Right renal pelvis (tissue), 4 donors: ENCODE data around the gene AGO4. TPM values are rescaled to one million over a fixed set of nuclear protein-coding genes. Genes with fewer than 3 reads are reported as not detected.
"Not testable (repeated sequence)": the region's sequence is repeated elsewhere in the genome, so short reads cannot be mapped to it uniquely, and the experiment has no call there.

Source experiments
- DNase-seq, 4 donors: peaks; one replicate each; pipeline ENCODE4 v3.0.0-alpha.2; 2013; ENCODE audit warnings: low read depth in 4 of 4, low spot score in 3 of 4, missing footprints in 1 of 4
- polyA plus RNA-seq, 4 donors: library from polyadenylated mRNA; unstranded; fragments of 120-200 nt; gene quantifications; one replicate each; pipeline ENCODE4 v1.2.1, GENCODE V29; 2013; ENCODE audit not compliant: insufficient read length in 4 of 4

Gene AGO4
- polyA plus RNA-seq, 4 donors, result 15.6 to 21.1 (median 18.4) TPM

DNA sequence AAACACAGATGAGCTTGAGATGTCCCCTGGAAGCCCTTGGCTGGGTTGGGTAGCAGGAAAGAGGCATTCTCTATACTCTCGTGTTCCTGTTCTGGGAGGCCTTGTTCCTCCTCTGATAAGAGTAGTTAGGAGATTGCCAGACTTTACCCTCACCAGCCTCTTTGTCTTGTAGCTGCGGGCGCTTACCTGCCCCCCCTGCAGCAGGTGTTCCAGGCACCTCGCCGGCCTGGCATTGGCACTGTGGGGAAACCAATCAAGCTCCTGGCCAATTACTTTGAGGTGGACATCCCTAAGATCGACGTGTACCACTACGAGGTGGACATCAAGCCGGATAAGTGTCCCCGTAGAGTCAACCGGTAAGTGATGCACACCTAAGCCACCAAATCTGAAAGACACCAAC, 80.4 kb downstream of the AGO4 start:
- DNase-seq, result no peak

DNA sequence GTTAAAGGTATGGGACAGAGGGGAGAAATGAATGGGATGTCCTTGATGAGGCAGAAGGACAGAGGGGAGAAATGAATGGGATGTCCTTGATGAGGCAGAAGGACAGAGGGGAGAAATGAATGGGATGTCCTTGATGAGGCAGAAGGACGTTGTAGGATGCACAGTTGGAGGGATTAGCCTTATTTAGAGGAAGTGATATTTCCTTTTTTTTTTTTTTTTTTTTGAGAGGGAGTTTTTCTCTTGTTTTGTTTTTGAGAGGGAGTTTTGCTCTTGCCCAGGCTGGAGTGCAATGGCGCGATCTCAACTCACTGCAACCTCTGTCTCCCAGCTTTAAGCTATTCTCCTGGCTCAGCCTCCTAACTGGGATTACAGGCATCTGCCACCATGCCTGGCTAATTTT, 81.2 kb downstream of the AGO4 start:
- DNase-seq, result not testable (repeated sequence)

DNA sequence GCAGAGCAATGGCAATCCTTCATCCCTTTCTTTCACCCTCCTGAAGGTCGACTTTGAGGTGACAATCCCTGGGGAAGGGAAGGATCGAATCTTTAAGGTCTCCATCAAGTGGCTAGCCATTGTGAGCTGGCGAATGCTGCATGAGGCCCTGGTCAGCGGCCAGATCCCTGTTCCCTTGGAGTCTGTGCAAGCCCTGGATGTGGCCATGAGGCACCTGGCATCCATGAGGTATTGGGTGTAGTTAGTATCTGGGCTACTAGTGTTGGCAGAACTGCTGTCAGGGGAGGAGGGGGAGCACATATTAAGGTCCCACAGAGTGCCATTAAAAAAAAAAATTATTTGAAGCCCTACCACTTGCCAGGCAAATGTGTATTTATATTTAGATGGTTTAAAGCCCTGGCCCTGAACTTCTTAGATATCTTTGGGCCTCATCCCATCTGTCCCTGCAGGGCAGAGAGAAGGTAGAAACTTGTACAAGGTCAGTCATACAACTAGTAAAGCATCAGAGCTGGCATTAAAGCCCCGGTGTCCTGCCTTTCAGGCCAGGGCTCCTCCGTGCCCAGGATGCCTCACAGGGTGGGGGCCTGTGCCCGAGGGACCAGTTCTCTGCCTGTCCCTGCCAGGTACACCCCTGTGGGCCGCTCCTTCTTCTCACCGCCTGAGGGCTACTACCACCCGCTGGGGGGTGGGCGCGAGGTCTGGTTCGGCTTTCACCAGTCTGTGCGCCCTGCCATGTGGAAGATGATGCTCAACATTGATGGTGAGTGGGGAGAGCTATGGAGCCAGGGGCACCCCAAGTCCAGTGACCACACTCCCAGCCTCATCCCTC, 85.4 kb downstream of the AGO4 start:
- no peak for DNase-seq

DNA sequence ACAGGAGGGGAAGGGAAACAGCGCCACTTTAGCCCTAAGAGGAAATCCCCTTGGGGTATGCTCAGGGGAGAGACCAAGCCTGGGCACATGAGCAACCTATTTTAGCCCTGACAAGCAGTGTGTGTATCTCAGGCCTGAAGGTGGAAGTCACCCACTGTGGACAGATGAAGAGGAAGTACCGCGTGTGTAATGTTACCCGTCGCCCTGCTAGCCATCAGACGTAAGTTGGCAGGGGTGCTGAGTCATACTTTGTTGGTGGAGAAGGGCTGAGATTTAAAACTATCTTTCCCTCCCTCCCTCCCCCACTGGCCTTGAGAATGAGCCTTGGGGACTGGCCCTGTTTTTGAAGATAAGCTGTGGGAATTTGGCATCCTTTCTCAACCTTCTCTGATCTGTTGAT, 86.4 kb downstream of the AGO4 start:
- no peak for DNase-seq

DNA sequence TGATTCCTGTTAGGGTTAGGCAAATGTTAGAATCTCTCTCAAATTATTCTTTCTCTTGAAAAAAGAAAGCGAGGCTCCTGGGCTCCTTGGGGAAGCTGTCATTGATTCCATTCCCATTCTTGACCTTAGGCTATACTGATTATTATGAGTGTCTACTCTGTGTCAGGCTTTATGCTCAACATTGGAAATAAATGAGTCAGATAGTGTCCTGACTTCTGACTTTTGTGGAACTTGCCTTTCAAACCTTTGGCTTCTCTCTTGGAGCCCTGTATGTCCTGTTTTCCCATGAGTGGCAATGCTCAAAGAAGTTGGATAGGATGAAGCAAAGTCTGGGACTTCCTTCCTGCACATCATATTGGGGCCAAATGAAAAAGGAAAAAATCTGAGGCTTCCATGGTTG, 86.8 kb downstream of the AGO4 start:
- no peak for DNase-seq

DNA sequence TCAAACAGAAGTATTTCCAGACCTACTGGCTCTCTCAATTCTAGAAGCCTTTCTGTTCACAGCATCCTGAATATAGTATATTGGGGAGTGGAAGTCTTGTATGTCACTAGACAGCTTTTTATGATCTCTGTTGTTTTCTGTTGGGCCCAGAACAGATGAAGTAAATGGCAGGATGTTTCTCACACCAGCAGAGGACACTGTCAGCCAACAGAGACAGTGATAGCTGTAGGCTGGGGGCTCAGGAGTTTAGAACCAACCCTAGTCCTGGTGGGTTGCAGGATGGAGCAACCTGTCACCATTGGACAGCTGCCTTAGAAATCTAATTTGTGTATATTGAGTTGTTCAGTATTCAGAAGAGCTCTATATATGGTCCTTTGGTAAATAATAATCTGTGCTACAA, 92.1 kb downstream of the AGO4 start:
- DNase-seq, result no peak

DNA sequence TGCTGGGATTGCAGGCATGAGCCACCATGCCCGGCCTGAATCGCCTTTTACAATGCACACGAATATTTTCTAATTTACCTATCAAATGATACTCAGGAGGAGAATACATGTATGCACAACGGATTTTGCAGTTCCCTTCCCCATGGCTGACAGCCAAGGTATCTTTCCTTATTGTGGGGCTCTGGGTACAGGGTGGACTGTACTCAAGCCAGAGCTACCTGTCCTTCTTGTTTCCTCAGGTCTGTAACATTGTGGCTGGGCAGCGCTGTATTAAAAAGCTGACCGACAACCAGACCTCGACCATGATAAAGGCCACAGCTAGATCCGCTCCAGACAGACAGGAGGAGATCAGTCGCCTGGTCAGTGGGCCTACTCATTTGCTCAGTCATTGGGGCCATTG, 93.4 kb downstream of the AGO4 start:
- DNase-seq, result no peak

DNA sequence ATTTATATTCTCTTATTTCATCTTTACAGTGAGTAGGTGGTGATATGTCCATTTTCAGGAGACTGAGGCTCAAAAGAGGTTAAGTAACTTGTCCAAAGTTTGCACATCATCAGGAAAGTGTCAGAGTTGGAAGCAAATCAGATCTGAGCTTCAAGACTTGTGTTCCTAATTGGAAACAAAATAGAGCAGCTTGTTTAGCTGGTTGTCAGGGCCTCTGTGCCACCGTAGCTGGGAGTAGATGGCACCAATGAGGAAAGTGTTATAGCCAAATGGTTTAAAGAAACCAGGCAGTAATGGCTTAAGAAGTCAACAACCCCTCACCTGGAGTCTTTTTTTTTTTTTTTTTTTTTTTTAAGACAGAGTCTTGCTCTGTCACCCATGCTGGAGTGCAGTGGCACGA, 94.9 kb downstream of the AGO4 start:
- no peak for DNase-seq

Other genes with a start within 250 kb of the AGO4 start
- 1 to 10 TPM in 1 of 4 donors, under 1 TPM in 3; 0.79 to 1.1 (median 0.95) TPM for gene TFAP2E, start 234.7 kb upstream of the AGO4 start, polyA plus RNA-seq
- 10 to 100 TPM; 83.1 to 94.8 (median 90.1) TPM for gene PSMB2, start 166.5 kb upstream of the AGO4 start, polyA plus RNA-seq
- gene C1orf216, start 89.1 kb upstream of the AGO4 start, polyA plus RNA-seq, result 1 to 10 TPM; 8.3 to 9.8 (median 8.7) TPM
- 10 to 100 TPM; 10.8 to 13.7 (median 12.0) TPM for gene CLSPN, start 38.0 kb upstream of the AGO4 start, polyA plus RNA-seq
- 10 to 100 TPM; 17.1 to 17.8 (median 17.4) TPM for gene AGO1, start 75.2 kb downstream of the AGO4 start, polyA plus RNA-seq
- 10 to 100 TPM; 11.1 to 13.2 (median 12.1) TPM for gene AGO3, start 123.1 kb downstream of the AGO4 start, polyA plus RNA-seq